ENCODE results near the gene SLC6A4. TPM values are rescaled to one million over a fixed set of nuclear protein-coding genes. Genes with fewer than 3 reads are reported as not detected.

SLC6A4 gene
- total RNA-seq, 1 experiment from 2014 or later: not detected

- in situ Hi-C loops (cut with HindIII; ENCODE audit: low pct_unique_long_range_greater_than_20kb, low sequenced_read_pairs): no loop called here
- DNase-seq (ENCODE audit: low read depth): no peak
Measured at GRCh38 chr17:30158896-30159625, 76.4 kb downstream of the SLC6A4 start.

DNA sequence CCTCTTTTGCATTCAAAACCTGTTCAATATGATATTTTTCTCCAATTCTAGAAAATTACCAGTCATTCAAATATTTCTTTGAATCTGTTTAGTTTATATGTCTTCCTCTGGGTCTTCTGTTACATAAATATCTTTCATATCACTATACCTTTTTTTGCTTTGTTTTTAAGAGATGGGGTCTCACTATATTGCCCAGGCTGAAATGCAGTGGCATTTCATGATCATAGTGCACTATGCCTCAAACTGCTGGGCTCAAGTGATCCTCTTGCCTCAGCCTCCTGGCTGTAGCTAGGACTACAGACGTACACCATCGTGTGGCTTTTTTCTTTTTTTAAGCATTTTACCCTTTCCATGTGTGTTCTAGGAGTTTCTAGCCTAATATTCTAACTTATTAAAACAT, 80.1 kb downstream of the SLC6A4 start:
- no peak for DNase-seq (ENCODE audit: low read depth)
- in situ Hi-C loops (cut with HindIII; ENCODE audit: low pct_unique_long_range_greater_than_20kb, low sequenced_read_pairs): no loop called here

DNA sequence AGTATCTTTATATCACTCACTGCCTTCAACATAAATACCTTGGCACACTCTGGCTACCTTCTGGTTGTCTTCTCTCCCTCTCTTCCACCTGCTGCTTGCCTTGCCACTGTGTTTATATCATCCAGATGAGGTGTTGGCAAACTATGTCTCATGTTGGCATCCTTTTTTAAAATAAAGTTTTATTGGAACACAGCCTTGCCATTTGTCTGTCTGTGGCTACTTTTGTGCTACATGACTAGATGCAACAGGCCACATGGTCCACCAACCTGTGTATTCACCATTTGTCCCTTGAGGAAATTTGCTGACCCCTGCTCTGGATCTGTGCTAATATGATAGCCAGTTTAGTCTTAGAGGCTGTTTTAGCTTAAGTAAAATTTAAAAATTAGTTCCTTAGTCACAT, 82.0 kb downstream of the SLC6A4 start:
- DNase-seq (ENCODE audit: low read depth): no peak
- in situ Hi-C loops (cut with HindIII; ENCODE audit: low pct_unique_long_range_greater_than_20kb, low sequenced_read_pairs): no loop called here

DNA sequence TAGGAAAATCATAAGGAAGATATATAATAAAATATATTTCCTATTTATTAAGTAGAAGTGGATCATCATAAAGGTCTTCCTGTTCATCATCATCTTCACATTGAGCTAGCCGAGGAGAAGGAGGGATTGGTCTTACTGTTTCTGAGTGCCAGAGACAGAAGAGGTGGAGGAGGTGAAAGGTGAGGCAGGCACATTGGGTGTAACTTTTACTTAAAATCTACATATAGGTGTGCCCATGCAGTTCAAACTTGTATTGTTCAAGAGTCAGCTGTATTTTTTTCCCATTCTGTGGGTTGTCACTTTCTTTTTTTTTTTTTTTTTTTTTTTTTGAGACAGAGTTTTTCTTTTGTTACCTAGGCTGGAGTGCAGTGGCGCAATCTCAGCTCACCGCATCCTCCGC, 84.0 kb downstream of the SLC6A4 start:
- DNase-seq (ENCODE audit: low read depth): no peak
- in situ Hi-C loops (cut with HindIII; ENCODE audit: low pct_unique_long_range_greater_than_20kb, low sequenced_read_pairs): no loop called here

DNA sequence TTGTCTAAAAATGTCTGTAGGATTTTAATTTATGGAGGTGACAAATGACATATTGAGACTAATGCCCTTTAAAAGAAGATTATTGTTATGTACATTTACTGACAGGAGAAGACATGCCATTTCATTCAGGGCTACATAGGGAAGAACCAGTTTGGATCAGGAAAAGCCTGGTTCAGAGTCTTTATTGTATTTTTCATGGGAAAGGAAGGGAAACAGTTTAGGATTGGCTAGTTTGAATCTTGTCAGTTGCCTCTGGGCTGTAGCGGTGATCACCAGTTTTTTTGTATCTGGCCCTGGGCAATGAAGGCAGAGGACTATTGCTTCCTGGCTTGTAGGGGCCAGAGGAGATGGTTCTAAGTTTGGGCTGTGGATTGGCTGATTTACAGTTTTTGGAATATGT, 87.1 kb downstream of the SLC6A4 start:
- no peak for DNase-seq (ENCODE audit: low read depth)
- in situ Hi-C loops (cut with HindIII; ENCODE audit: low pct_unique_long_range_greater_than_20kb, low sequenced_read_pairs): loop anchor here (25.0 kb wide), 1 partner anchor 114 kb away; no protein-coding TSS in a partner anchor

- DNase-seq (ENCODE audit: low read depth): peak; percentile 29
- in situ Hi-C loops (cut with HindIII; ENCODE audit: low pct_unique_long_range_greater_than_20kb, low sequenced_read_pairs): loop anchor here (25.0 kb wide), 1 partner anchor 114 kb away; no protein-coding TSS in a partner anchor
Measured at GRCh38 chr17:30147860-30148259, 87.6 kb downstream of the SLC6A4 start.

Other genes with a start within 250 kb of the SLC6A4 start
- 0.67 and 1.9 TPM in 2 replicates for gene NSRP1, start 118.9 kb downstream of the SLC6A4 start, total RNA-seq (2014; rRNA removed; shearing (Covaris generic); ENCODE audit: low replicate concordance)
- gene BLMH, start 56.2 kb upstream of the SLC6A4 start, total RNA-seq (2014; rRNA removed; shearing (Covaris generic); ENCODE audit: low replicate concordance): 40.6 and 42.2 TPM in 2 replicates
- gene TMIGD1, start 98.4 kb upstream of the SLC6A4 start, total RNA-seq (2014; rRNA removed; shearing (Covaris generic); ENCODE audit: low replicate concordance): not detected in 2 replicates
- 29.4 and 171 TPM in 2 replicates for gene CPD, start 143.2 kb upstream of the SLC6A4 start, total RNA-seq (2014; rRNA removed; shearing (Covaris generic); ENCODE audit: low replicate concordance)
- gene GOSR1, start 241.7 kb upstream of the SLC6A4 start, total RNA-seq (2014; rRNA removed; shearing (Covaris generic); ENCODE audit: low replicate concordance): 25.8 and 44.2 TPM in 2 replicates